Islet of Langerhans (tissue), 1 donor: ENCODE data around the gene GPR63.

Experiments used
- FAIRE-seq: peaks from one replicate; lab custom pipeline; 2011; peaks lifted over from hg19 to GRCh38; lab: Jason Lieb, UNC

The GPR63 gene

DNA sequence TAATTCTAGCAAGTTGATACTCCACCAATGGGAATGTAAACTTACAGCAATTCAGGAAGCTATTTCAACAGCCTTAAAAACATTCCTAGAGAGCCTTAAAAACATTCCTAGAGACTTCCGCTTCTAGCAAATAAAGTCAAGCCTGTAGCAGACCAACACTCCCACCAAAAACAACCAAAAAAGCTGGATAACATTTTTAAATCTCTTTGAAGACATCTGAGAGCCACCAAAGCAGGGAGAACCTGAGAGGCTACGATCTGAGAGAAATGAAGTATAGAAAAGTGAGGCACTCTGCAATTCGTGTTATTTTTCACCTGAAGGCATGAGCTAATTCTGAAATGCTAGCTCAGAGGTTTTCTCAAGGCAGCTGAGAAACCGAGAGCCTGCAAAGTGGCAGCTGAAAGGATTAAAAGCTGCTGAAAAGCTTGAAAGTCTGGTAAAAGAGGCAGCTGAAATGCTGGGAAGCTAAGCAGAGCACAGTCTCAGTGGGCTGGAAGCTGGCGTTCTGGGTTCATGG is 20.9 kb downstream of the GPR63 start:
- no peak for FAIRE-seq

- no peak for FAIRE-seq
These were observed 22.7 kb downstream of the GPR63 start for GRCh38 chr6:96814625-96815024.

- FAIRE-seq = no peak
These were observed 25.1 kb downstream of the GPR63 start for GRCh38 chr6:96812077-96812703.

DNA sequence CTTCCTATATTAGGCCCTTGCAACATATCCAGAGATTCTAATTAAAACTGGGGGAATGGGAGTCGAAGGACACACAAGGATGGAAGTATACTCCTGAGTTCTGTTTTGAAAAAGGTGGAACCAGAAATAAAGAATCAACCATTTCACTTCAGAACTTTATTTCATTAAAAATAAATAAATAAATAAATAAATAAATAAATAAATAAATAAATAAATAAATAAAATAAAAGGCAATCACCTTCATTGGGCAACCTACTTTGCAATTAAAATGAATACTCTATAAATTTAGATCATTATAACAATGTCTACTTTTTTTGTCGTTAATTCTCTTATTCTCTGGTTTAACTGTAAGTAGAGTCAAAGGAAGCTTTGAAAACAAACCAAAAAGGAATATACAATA is 25.6 kb downstream of the GPR63 start:
- no peak for FAIRE-seq

DNA sequence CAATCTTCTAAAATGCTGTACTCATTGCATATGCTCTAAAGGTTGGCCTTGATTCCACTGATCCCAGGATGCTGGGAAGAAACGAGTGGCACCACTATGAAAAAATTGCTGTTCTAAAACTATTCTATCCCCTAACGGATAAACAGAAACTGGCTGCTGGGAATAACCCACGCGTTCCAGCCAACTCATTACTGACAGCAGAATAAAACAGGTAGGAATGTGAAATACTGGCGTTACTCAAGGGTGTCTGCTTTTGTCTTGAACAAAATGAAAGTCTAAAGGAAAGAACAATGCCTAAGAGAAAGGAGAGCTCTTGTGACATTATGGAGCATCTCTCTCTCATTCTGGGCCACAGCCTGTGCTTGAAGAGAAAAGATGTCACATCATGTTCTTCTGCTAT is 26.1 kb downstream of the GPR63 start:
- no peak for FAIRE-seq

DNA sequence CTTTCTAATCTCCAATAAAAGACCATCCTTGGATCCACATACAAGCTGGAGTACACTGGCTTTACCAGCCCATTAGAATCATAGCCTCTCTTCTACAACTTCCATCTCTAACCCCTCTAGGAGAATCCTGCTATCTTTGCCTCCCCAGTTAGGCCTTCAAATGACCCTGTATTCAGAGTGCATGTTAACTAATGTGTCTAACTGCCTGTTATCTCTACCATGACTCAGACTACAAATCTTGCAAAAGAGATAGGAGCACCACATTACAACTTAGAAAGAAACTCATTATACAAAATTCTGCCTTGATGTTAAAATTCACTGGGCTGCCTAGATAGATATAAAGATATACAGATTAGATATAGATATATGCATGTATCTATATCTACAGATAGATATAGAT is 28.2 kb downstream of the GPR63 start:
- FAIRE-seq = no peak

- FAIRE-seq = no peak
These were observed 34.2 kb downstream of the GPR63 start for GRCh38 chr6:96803106-96803481.

DNA sequence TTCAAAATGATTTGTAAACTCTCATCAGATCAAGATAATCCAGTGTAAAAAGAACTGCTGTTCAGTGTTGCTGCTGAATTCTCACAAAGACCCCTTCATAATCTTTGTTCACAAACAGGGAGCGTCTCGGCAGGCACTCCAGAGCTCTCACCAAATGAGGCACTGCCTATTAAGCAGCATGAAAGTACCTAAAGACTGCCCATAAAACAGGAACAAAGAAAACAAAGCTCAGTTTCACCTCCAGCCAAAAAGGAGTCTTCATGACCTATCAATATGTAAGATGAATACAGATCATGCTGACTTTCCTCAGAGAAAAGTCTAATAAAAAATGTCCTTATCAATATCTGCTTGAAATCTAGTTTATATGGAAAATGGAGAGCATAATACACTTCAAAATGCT is 41.8 kb downstream of the GPR63 start:
- no peak for FAIRE-seq

GRCh38 chr6:96794980-96795379 is 42.3 kb downstream of the GPR63 start:
- no peak for FAIRE-seq

- no peak for FAIRE-seq
These were observed 44.6 kb downstream of the GPR63 start for GRCh38 chr6:96792561-96793190.

DNA sequence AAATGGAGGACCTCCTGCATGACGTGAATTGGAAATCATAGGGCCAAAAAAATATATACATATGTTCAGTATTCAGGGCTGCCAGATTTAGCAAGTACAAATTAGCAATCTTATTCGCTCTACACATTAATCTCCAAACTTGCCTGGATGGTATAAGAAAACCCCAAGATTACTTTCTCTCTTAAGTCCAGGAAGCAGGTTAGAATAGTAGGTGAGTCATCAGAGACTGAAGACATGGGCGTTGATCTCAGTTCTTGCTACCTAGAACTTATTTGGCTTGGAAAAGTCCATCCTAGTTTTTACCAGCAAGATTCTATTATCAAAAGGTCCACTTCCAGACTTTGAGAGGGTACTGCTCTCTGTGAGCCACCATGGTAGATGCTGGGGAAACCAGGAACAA is 47.4 kb downstream of the GPR63 start:
- no peak for FAIRE-seq

- FAIRE-seq = no peak
These were observed 49.3 kb downstream of the GPR63 start for GRCh38 chr6:96787846-96788580.

DNA sequence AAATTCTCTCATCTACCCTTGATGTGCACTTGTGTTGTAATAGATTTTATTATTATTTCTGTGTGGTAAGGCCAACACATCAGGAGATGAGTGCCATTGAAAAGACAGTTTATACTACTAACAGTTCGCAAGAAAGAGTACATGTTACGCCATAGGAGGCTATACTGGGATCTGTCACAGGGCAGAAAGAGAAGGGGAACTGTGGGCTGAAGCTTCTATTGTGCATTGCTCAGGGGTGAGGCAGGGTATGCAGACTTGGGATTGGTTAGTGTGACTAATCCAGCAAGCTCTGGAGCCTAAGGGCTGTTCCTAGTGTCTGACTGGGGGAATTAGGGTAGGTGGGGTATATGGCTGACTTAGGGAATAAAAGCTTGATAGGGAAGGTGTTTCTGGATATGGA is 50.9 kb downstream of the GPR63 start:
- no peak for FAIRE-seq

GRCh38 chr6:96784650-96785049 is 52.6 kb downstream of the GPR63 start:
- FAIRE-seq = no peak

GRCh38 chr6:96783307-96783706 is 54.0 kb downstream of the GPR63 start:
- FAIRE-seq = no peak

DNA sequence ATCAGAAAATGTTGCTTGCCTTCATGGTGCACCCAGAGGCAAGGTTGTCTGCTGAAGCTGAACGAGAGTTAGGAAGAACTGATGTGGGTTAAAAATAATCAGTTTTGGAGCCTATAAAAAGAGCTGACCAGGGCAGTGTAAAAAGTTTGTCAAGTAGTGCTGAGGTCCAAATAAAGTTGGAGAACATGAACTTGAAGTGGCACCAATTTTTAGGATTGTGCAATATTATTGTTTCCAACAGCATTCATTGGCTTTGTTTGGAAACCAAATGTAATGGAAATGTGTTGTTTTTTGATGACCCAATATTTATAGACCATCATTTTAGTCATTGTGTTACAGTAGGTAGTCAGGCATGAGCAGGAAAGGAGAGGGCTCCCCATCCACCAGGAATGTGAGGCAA is 55.7 kb downstream of the GPR63 start:
- no peak for FAIRE-seq

DNA sequence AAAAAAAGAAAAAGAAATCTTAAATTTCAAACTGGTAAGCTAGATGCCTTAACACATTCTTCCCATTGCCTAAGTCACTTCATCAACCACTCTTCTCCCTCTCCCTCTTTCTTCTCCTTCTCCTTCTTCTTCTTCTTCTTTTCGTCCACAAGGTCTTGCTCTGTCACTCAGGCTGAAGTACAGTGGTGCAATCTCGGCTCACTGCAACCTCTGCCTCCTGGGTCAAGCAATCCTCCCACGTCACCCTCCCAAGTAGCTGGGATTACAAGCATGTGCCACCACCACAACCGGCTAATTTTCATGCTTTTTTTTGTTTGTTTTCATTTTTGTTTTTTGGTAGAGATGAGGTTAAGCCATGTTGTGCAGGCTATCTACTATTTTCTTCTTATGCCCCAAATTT is 60.2 kb downstream of the GPR63 start:
- no peak for FAIRE-seq

GRCh38 chr6:96775727-96776400 is 61.4 kb downstream of the GPR63 start:
- no peak for FAIRE-seq

- FAIRE-seq = no peak
These were observed 70.5 kb downstream of the GPR63 start for GRCh38 chr6:96766769-96767168.

- no peak for FAIRE-seq
These were observed 74.7 kb downstream of the GPR63 start for GRCh38 chr6:96762599-96762998.

- no peak for FAIRE-seq
These were observed 75.5 kb downstream of the GPR63 start for GRCh38 chr6:96761794-96762193.

- FAIRE-seq = no peak
These were observed 77.1 kb downstream of the GPR63 start for GRCh38 chr6:96760153-96760687.

DNA sequence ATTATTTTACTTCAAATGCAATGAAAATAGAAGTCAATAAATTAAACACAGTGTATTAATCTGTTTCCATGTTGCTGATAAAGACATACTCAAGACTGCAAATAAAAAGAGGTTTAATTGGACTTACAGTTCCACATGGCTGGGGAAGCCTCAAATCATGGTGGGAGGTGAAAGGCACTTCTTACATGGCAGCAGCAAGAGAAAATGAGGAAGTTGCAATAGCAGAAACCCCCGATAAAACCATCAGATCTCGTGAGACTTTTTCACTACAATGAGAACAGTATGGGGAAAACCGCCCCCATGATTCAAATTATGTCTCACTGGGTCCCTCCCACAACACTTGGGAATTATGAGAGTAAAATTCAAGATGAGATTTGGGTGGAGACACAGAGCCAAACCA is 82.2 kb downstream of the GPR63 start:
- FAIRE-seq = no peak
